WTC11 (cell line): ENCODE results near the gene TMEM200A. TPM values are rescaled to one million over a fixed set of nuclear protein-coding genes. Genes with fewer than 3 reads are reported as not detected.

Experiments used
- ATAC-seq: fragments of 200-7000 bp; cut with Tn5 transposase; 2 replicates; pipeline ENCODE4 v1.10.0; 2021; ENCODE audit warnings: mild to moderate bottlenecking, moderate library complexity
- CTCF ChIA-PET: fragments of 300-600 bp; sonication (Branson Sonifier 250); formaldehyde crosslinking; loops from one replicate; lab custom pipeline; 2021; ENCODE audit warnings: antibody characterized with exemption; lab: Charles Lee
- POLR2A ChIA-PET: fragments of 350-600 bp; sonication (Branson Sonifier 250); formaldehyde crosslinking; loops from one replicate; lab custom pipeline; 2021; ENCODE audit warnings: antibody characterized with exemption; lab: Charles Lee
- DNase-seq: peaks from one replicate; pipeline ENCODE4 v3.0.0; 2021; ENCODE audit warnings: low spot score
- H3K27ac Mint-ChIP-seq: 2 replicates; pipeline ENCODE4 v1.8.0; 2021; ENCODE audit warnings: mixed read lengths
- H3K27me3 Mint-ChIP-seq: 2 replicates; pipeline ENCODE4 v1.8.0; 2021; ENCODE audit warnings: low read depth, mild to moderate bottlenecking, moderate library complexity, mixed read lengths
- H3K36me3 Mint-ChIP-seq: 2 replicates; pipeline ENCODE4 v1.8.0; 2021; ENCODE audit warnings: mixed read lengths
- H3K4me1 Mint-ChIP-seq: 2 replicates; pipeline ENCODE4 v1.8.0; 2022; ENCODE audit warnings: mixed read lengths
- H3K4me3 Mint-ChIP-seq: 2 replicates; pipeline ENCODE4 v1.8.0; 2021; ENCODE audit warnings: mild to moderate bottlenecking, moderate library complexity, mixed read lengths
- H3K9me3 Mint-ChIP-seq: 2 replicates; pipeline ENCODE4 v1.8.0; 2021; ENCODE audit warnings: mixed read lengths
- CBFB ChIP-seq: sonication (generic); formaldehyde crosslinking; IDR thresholded peaks from 2 replicates; pipeline ENCODE4 v1.8.1; 2022; ENCODE audit warnings: mild to moderate bottlenecking, low read depth, missing genetic modification reagents
- CREM ChIP-seq: sonication (generic); formaldehyde crosslinking; IDR thresholded peaks from 2 replicates; pipeline ENCODE4 v1.8.1; 2022; ENCODE audit warnings: mild to moderate bottlenecking, missing genetic modification reagents, moderate library complexity
- JAZF1 ChIP-seq: fragments of 250-450 bp; sonication (Bioruptor Pico); IDR thresholded peaks from 2 replicates; pipeline ENCODE4 v1.9.0; 2021; ENCODE audit warnings: moderate library complexity, mild to moderate bottlenecking, inconsistent platforms
- KAT7 ChIP-seq: sonication (generic); formaldehyde crosslinking; IDR thresholded peaks from 2 replicates; pipeline ENCODE4 v1.8.1; 2023; ENCODE audit warnings: missing genetic modification reagents, mild to moderate bottlenecking, borderline replicate concordance
- MYBL2 ChIP-seq: sonication (generic); formaldehyde crosslinking; IDR thresholded peaks from 2 replicates; pipeline ENCODE4 v1.8.1; 2023; ENCODE audit warnings: mild to moderate bottlenecking, moderate library complexity, missing genetic modification reagents
- NFE2L1 ChIP-seq: sonication (generic); formaldehyde crosslinking; IDR thresholded peaks from 2 replicates; pipeline ENCODE4 v1.8.1; 2023; ENCODE audit warnings: missing genetic modification reagents
- NR3C1 ChIP-seq: sonication (generic); formaldehyde crosslinking; conservative IDR thresholded peaks from 2 replicates; pipeline ENCODE4 v1.8.1; 2023; ENCODE audit warnings: low read depth, mild to moderate bottlenecking, missing genetic modification reagents
- OVOL2 ChIP-seq: fragments of 250-450 bp; sonication (Bioruptor Pico); IDR thresholded peaks from 2 replicates; pipeline ENCODE4 v1.9.0; 2021; ENCODE audit warnings: mild to moderate bottlenecking, borderline replicate concordance
- SMAD3 ChIP-seq: sonication (generic); formaldehyde crosslinking; IDR thresholded peaks from 2 replicates; pipeline ENCODE4 v1.8.0; 2022; ENCODE audit warnings: missing genetic modification reagents, mild to moderate bottlenecking, borderline replicate concordance
- ZBTB21 ChIP-seq: sonication (generic); formaldehyde crosslinking; IDR thresholded peaks from 2 replicates; pipeline ENCODE4 v1.8.1; 2023; ENCODE audit warnings: mild to moderate bottlenecking, missing genetic modification reagents, borderline replicate concordance
- ZNF232 ChIP-seq: sonication (generic); formaldehyde crosslinking; IDR thresholded peaks from 2 replicates; pipeline ENCODE4 v1.8.0; 2022; ENCODE audit warnings: mild to moderate bottlenecking, missing genetic modification reagents
- total RNA-seq: library from RNA; stranded (reverse); gene quantifications from 3 replicates; pipeline ENCODE4 v1.2.3, GENCODE V29; 2021
- TF ChIP-seq, protein P1 (sequence below): fragments of 250-450 bp; sonication (Bioruptor Pico); IDR thresholded peaks from 2 replicates; pipeline ENCODE4 v1.8.0; 2021; ENCODE audit warnings: mild to moderate bottlenecking
- TF ChIP-seq, protein P2 (sequence below): fragments of 250-450 bp; sonication (Bioruptor Pico); conservative IDR thresholded peaks from 2 replicates; pipeline ENCODE4 v1.9.0; 2021; ENCODE audit warnings: mild to moderate bottlenecking
- TF ChIP-seq, protein P3 (sequence below): sonication (generic); formaldehyde crosslinking; IDR thresholded peaks from 2 replicates; pipeline ENCODE4 v1.8.1; 2023; ENCODE audit warnings: mild to moderate bottlenecking, moderate library complexity, missing genetic modification reagents
- TF ChIP-seq, protein P4 (sequence below): sonication (generic); formaldehyde crosslinking; conservative IDR thresholded peaks from 2 replicates; pipeline ENCODE4 v1.8.1; 2022; ENCODE audit warnings: mild to moderate bottlenecking, missing genetic modification reagents
- TF ChIP-seq, protein P5 (sequence below): sonication (generic); formaldehyde crosslinking; IDR thresholded peaks from 2 replicates; pipeline ENCODE4 v1.8.1; 2022; ENCODE audit warnings: mild to moderate bottlenecking, missing genetic modification reagents, moderate library complexity, borderline replicate concordance
- TF ChIP-seq, protein P6 (sequence below): sonication (generic); formaldehyde crosslinking; conservative IDR thresholded peaks from 2 replicates; pipeline ENCODE4 v1.8.1; 2023; ENCODE audit warnings: mild to moderate bottlenecking, low read depth, missing genetic modification reagents, moderate library complexity
- TF ChIP-seq, protein P7 (sequence below): sonication (generic); formaldehyde crosslinking; IDR thresholded peaks from 2 replicates; pipeline ENCODE4 v1.8.0; 2022; ENCODE audit warnings: mild to moderate bottlenecking, missing genetic modification reagents
- TF ChIP-seq, protein P8 (sequence below): sonication (generic); formaldehyde crosslinking; IDR thresholded peaks from 2 replicates; pipeline ENCODE4 v1.8.0; 2022; ENCODE audit warnings: mild to moderate bottlenecking, missing genetic modification reagents

Gene TMEM200A
- total RNA-seq, 1 experiment from 2014 or later = 11.0 TPM

DNA sequence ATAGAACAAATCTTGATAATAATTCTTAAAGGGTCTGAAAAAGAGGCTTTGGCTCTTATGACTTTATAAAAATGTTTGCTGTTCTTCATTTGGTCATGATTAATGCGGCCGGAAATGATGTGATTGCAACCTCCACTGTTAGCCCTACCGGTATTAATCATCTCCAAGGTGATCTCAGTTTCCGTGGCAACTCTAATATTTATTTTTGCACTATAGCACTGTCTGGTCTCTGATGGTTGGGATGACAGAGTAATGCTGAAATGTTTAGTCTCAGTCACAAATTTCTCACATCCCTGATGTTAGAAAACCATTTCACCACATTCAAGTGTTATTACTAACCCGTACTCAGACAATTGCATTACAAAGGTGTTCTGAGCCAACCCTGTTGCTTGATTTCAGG lies 87.4 kb downstream of the TMEM200A start (continued):
- TF ChIP-seq, protein P1, sequence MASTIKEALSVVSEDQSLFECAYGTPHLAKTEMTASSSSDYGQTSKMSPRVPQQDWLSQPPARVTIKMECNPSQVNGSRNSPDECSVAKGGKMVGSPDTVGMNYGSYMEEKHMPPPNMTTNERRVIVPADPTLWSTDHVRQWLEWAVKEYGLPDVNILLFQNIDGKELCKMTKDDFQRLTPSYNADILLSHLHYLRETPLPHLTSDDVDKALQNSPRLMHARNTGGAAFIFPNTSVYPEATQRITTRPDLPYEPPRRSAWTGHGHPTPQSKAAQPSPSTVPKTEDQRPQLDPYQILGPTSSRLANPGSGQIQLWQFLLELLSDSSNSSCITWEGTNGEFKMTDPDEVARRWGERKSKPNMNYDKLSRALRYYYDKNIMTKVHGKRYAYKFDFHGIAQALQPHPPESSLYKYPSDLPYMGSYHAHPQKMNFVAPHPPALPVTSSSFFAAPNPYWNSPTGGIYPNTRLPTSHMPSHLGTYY (CRISPR knock-in tag) = no peak

DNA sequence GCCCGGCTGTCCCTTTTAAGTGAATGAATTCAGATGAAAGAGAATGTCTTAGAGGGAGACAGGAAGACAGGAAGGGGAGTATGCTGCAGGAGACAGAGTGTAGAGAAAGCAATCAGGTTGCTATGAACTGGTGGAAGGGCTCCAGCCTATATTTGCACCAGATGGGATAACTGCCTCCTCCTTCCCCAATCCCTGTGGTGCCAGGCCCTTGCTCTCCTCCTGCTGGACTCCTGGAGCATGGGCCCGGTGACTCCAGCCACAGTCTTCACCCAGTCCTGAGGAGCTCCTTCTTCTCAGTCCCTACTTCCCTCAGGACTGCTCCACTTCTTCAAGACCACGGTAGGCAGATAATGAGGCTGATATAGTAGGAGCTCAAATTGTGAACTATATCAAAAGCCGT lies 91.8 kb downstream of the TMEM200A start:
- POLR2A ChIA-PET = no interaction called here
- H3K9me3 Mint-ChIP-seq = no peaks in the 10 kb centered on the region
- CTCF ChIA-PET = interaction anchor here (0.7 to 1.3 kb wide), 2 partner anchors 92 to 144 kb away, joined by 3 to 6 read pairs; partner anchors contain the start of gene TMEM200A
- TF ChIP-seq, protein P2, sequence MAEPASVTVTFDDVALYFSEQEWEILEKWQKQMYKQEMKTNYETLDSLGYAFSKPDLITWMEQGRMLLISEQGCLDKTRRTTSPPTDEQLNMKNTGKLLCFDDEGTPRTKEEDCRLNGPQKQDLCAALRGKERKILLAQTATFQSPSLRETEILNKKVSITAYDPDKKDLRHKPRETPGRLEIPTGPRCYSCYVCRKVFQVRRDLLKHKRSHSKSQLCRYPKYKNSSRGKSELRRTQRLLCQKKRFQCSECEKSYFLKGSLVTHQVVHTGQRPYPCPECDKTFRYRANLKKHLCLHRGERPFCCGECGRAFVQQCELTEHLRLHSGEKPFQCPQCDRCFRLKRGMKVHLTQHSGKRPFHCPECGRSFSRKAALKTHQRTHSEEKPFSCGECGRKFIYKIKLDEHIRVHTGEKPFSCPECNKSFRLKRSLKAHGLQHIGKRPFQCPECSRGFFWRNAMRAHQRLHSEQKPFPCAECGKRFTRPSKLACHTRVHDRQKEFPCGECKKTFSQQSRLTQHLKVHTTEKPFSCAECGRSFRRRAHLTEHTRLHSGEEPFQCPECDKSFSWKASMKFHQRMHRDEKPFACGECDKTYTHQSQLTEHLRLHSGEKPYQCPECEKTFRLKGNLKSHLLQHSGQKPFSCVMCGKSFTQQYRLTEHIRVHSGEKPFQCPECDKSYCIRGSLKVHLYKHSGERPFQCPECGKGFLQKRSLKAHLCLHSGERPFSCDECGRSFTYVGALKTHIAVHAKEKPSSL (CRISPR knock-in tag) = no peak
- H3K27me3 Mint-ChIP-seq = no peaks in the 10 kb centered on the region
- no peak for DNase-seq
- peaks cover 15% of the 10 kb centered on the region for H3K4me1 Mint-ChIP-seq
- peak; percentile 86 for ATAC-seq
- no peak overlapping the region for H3K27ac Mint-ChIP-seq
- H3K4me3 Mint-ChIP-seq = no peak overlapping the region
- H3K36me3 Mint-ChIP-seq = no peaks in the 10 kb centered on the region

DNA sequence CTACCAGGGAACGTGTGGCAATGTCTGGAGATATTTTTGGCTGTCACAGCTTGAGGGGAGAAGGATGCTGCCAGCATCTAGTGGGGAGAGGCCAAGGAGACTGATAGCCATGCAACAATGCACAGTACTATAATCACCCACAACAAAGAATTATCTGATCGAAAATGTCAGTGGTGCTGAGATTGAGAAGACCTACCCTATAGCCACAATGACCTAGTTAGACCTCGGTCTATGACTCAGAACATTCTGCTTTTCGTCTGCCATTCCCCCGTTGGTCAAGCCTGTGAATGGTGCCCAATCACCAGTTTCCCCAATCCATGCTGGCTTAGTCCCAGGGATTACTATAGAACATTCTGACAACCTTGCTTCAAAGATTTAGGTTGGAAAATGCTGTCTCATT lies 93.5 kb downstream of the TMEM200A start:
- no peak for ATAC-seq
- no peaks in the 10 kb centered on the region for H3K9me3 Mint-ChIP-seq
- ChIA-PET CTCF (no interaction called here), POLR2A (no interaction called here)
- TF ChIP-seq NFE2L1 (CRISPR knock-in tag) (no peak), OVOL2 (CRISPR knock-in tag) (no peak), SMAD3 (CRISPR knock-in tag) (no peak), CBFB (no peak), JAZF1 (CRISPR knock-in tag) (no peak), MYBL2 (CRISPR knock-in tag) (no peak), ZNF232 (CRISPR knock-in tag) (no peak), NR3C1 (CRISPR knock-in tag) (no peak), CREM (CRISPR knock-in tag) (no peak), KAT7 (CRISPR knock-in tag) (no peak), ZBTB21 (CRISPR knock-in tag) (no peak)
- TF ChIP-seq, protein P3, sequence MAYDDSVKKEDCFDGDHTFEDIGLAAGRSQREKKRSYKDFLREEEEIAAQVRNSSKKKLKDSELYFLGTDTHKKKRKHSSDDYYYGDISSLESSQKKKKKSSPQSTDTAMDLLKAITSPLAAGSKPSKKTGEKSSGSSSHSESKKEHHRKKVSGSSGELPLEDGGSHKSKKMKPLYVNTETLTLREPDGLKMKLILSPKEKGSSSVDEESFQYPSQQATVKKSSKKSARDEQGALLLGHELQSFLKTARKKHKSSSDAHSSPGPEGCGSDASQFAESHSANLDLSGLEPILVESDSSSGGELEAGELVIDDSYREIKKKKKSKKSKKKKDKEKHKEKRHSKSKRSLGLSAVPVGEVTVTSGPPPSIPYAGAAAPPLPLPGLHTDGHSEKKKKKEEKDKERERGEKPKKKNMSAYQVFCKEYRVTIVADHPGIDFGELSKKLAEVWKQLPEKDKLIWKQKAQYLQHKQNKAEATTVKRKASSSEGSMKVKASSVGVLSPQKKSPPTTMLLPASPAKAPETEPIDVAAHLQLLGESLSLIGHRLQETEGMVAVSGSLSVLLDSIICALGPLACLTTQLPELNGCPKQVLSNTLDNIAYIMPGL (CRISPR knock-in tag) = no peak
- TF ChIP-seq, protein P4, sequence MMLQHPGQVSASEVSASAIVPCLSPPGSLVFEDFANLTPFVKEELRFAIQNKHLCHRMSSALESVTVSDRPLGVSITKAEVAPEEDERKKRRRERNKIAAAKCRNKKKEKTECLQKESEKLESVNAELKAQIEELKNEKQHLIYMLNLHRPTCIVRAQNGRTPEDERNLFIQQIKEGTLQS (CRISPR knock-in tag) = no peak
- TF ChIP-seq, protein P5, sequence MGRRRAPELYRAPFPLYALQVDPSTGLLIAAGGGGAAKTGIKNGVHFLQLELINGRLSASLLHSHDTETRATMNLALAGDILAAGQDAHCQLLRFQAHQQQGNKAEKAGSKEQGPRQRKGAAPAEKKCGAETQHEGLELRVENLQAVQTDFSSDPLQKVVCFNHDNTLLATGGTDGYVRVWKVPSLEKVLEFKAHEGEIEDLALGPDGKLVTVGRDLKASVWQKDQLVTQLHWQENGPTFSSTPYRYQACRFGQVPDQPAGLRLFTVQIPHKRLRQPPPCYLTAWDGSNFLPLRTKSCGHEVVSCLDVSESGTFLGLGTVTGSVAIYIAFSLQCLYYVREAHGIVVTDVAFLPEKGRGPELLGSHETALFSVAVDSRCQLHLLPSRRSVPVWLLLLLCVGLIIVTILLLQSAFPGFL (CRISPR knock-in tag) = no peak
- TF ChIP-seq, protein P6, sequence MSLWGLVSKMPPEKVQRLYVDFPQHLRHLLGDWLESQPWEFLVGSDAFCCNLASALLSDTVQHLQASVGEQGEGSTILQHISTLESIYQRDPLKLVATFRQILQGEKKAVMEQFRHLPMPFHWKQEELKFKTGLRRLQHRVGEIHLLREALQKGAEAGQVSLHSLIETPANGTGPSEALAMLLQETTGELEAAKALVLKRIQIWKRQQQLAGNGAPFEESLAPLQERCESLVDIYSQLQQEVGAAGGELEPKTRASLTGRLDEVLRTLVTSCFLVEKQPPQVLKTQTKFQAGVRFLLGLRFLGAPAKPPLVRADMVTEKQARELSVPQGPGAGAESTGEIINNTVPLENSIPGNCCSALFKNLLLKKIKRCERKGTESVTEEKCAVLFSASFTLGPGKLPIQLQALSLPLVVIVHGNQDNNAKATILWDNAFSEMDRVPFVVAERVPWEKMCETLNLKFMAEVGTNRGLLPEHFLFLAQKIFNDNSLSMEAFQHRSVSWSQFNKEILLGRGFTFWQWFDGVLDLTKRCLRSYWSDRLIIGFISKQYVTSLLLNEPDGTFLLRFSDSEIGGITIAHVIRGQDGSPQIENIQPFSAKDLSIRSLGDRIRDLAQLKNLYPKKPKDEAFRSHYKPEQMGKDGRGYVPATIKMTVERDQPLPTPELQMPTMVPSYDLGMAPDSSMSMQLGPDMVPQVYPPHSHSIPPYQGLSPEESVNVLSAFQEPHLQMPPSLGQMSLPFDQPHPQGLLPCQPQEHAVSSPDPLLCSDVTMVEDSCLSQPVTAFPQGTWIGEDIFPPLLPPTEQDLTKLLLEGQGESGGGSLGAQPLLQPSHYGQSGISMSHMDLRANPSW (CRISPR knock-in tag) = no peak
- TF ChIP-seq, protein P7, sequence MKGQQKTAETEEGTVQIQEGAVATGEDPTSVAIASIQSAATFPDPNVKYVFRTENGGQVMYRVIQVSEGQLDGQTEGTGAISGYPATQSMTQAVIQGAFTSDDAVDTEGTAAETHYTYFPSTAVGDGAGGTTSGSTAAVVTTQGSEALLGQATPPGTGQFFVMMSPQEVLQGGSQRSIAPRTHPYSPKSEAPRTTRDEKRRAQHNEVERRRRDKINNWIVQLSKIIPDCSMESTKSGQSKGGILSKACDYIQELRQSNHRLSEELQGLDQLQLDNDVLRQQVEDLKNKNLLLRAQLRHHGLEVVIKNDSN = no peak
- TF ChIP-seq, protein P8, sequence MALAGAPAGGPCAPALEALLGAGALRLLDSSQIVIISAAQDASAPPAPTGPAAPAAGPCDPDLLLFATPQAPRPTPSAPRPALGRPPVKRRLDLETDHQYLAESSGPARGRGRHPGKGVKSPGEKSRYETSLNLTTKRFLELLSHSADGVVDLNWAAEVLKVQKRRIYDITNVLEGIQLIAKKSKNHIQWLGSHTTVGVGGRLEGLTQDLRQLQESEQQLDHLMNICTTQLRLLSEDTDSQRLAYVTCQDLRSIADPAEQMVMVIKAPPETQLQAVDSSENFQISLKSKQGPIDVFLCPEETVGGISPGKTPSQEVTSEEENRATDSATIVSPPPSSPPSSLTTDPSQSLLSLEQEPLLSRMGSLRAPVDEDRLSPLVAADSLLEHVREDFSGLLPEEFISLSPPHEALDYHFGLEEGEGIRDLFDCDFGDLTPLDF (CRISPR knock-in tag) = no peak
- H3K4me1 Mint-ChIP-seq = 0 out of 2 replicates have a peak, but pooled peaks cover 5% of the 10 kb centered on the region
- H3K36me3 Mint-ChIP-seq = no peaks in the 10 kb centered on the region
- no peak overlapping the region for H3K27ac Mint-ChIP-seq
- no peak overlapping the region for H3K4me3 Mint-ChIP-seq
- no peaks in the 10 kb centered on the region for H3K27me3 Mint-ChIP-seq
- DNase-seq = no peak
